ENCODE data around the gene PBX3. TPM values are rescaled to one million over a fixed set of nuclear protein-coding genes. Genes with fewer than 3 reads are reported as not detected.

PBX3 gene
- total RNA-seq, 1 donor from 2014 or later = 82.3 TPM

- DNase-seq (ENCODE audit: extremely low spot score in 2 of 2) = no peak
- Histone ChIP-seq H3K4me1 (peaks cover 24% of the 10 kb centered on the region), H3K27ac (no peak overlapping the region), H3K36me3 (peaks cover 0 to 12% of the 10 kb centered on the region in 2 donors), H3K27me3 (no peaks in the 10 kb centered on the region), H3K9me3 (no peaks in the 10 kb centered on the region), H3K4me3 (no peak overlapping the region)
- TF ChIP-seq POLR2AphosphoS5 (IDR thresholded peaks at IDR 0.05; ENCODE audit: insufficient read depth in 1 of 2, low read depth in 1 of 2) = no peak
- TF ChIP-seq, protein P1, sequence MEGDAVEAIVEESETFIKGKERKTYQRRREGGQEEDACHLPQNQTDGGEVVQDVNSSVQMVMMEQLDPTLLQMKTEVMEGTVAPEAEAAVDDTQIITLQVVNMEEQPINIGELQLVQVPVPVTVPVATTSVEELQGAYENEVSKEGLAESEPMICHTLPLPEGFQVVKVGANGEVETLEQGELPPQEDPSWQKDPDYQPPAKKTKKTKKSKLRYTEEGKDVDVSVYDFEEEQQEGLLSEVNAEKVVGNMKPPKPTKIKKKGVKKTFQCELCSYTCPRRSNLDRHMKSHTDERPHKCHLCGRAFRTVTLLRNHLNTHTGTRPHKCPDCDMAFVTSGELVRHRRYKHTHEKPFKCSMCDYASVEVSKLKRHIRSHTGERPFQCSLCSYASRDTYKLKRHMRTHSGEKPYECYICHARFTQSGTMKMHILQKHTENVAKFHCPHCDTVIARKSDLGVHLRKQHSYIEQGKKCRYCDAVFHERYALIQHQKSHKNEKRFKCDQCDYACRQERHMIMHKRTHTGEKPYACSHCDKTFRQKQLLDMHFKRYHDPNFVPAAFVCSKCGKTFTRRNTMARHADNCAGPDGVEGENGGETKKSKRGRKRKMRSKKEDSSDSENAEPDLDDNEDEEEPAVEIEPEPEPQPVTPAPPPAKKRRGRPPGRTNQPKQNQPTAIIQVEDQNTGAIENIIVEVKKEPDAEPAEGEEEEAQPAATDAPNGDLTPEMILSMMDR (IDR thresholded peaks at IDR 0.05) = no peak
- TF ChIP-seq POLR2A (IDR thresholded peaks at IDR 0.05) = no peak
- intact Hi-C loops (cut with DNase I) = no loop called here
These were observed 184.0 kb downstream of the PBX3 start for GRCh38 chr9:125931211-125931610.

GRCh38 chr9:125932012-125932411 lies 184.8 kb downstream of the PBX3 start:
- H3K27ac ChIP-seq = no peak overlapping the region
- peaks cover 0 to 12% of the 10 kb centered on the region in 2 donors for H3K36me3 ChIP-seq
- no peaks in the 10 kb centered on the region for H3K9me3 ChIP-seq
- no peak for DNase-seq (ENCODE audit: extremely low spot score in 2 of 2)
- TF ChIP-seq, protein P1 (IDR thresholded peaks at IDR 0.05) = no peak
- TF ChIP-seq POLR2AphosphoS5 (IDR thresholded peaks at IDR 0.05; ENCODE audit: insufficient read depth in 1 of 2, low read depth in 1 of 2) = peak in 1 of 2 donors; percentile 77
- TF ChIP-seq POLR2A (IDR thresholded peaks at IDR 0.05) = no peak
- peaks cover 24% of the 10 kb centered on the region for H3K4me1 ChIP-seq
- intact Hi-C loops (cut with DNase I) = no loop called here
- no peaks in the 10 kb centered on the region for H3K27me3 ChIP-seq
- no peak overlapping the region for H3K4me3 ChIP-seq

GRCh38 chr9:125932746-125933455 lies 185.7 kb downstream of the PBX3 start:
- H3K36me3 ChIP-seq = peaks cover 0 to 12% of the 10 kb centered on the region in 2 donors
- intact Hi-C loops (cut with DNase I) = no loop called here
- no peak overlapping the region for H3K27ac ChIP-seq
- no peak for DNase-seq (ENCODE audit: extremely low spot score in 2 of 2)
- H3K27me3 ChIP-seq = no peaks in the 10 kb centered on the region
- H3K9me3 ChIP-seq = no peaks in the 10 kb centered on the region
- peaks cover 24% of the 10 kb centered on the region for H3K4me1 ChIP-seq
- H3K4me3 ChIP-seq = no peak overlapping the region
- TF ChIP-seq, protein P1 (IDR thresholded peaks at IDR 0.05) = no peak
- TF ChIP-seq POLR2AphosphoS5 (IDR thresholded peaks at IDR 0.05; ENCODE audit: insufficient read depth in 1 of 2, low read depth in 1 of 2) (no peak), POLR2A (IDR thresholded peaks at IDR 0.05) (no peak)

GRCh38 chr9:125942125-125942524 lies 195.0 kb downstream of the PBX3 start:
- TF ChIP-seq POLR2A (IDR thresholded peaks at IDR 0.05) (no peak), POLR2AphosphoS5 (IDR thresholded peaks at IDR 0.05; ENCODE audit: insufficient read depth in 1 of 2, low read depth in 1 of 2) (no peak)
- TF ChIP-seq, protein P1 (IDR thresholded peaks at IDR 0.05) = no peak
- intact Hi-C loops (cut with DNase I) = no loop called here

GRCh38 chr9:125943831-125944230 lies 196.7 kb downstream of the PBX3 start:
- no peak for DNase-seq (ENCODE audit: extremely low spot score in 2 of 2)
- Histone ChIP-seq H3K27me3 (no peaks in the 10 kb centered on the region), H3K4me1 (no peaks in the 10 kb centered on the region), H3K9me3 (no peaks in the 10 kb centered on the region), H3K4me3 (no peak overlapping the region), H3K36me3 (peaks cover 0 to 6% of the 10 kb centered on the region in 2 donors), H3K27ac (no peak overlapping the region)
- TF ChIP-seq POLR2AphosphoS5 (IDR thresholded peaks at IDR 0.05; ENCODE audit: insufficient read depth in 1 of 2, low read depth in 1 of 2) (no peak), POLR2A (IDR thresholded peaks at IDR 0.05) (no peak)
- TF ChIP-seq, protein P1 (IDR thresholded peaks at IDR 0.05) = no peak
- intact Hi-C loops (cut with DNase I) = no loop called here

More at GRCh38 chr9:125942125-125942524, 195.0 kb downstream of the PBX3 start:
- Histone ChIP-seq H3K4me3 (no peak overlapping the region), H3K4me1 (no peaks in the 10 kb centered on the region), H3K9me3 (no peaks in the 10 kb centered on the region), H3K27me3 (no peaks in the 10 kb centered on the region), H3K36me3 (peaks cover 0 to 6% of the 10 kb centered on the region in 2 donors), H3K27ac (no peak overlapping the region)
- no peak for DNase-seq (ENCODE audit: extremely low spot score in 2 of 2)
